Spleen (tissue), 7 donors: ENCODE results near the gene ATXN7L2.

Experiments
- CTCF ChIP-seq, 11 experiments: fragments of 200-600 bp in 7 of 11; fragments of 450-650 bp in 4 of 11; sonication (generic) in 4 of 11; IDR thresholded peaks in 8 of 11; conservative IDR thresholded peaks in 3 of 11; 1 replicate in 7 of 11; 2 replicates in 4 of 11; pipeline versions ENCODE4 v1.4.0 to v1.8.0; 2016 to 2021; ENCODE audit warnings: antibody characterized with exemption in 11 of 11, inconsistent platforms in 4 of 11, mild to moderate bottlenecking in 1 of 11
- POLR2A ChIP-seq, 3 donors: fragments of 450-650 bp; IDR thresholded peaks; one replicate each; pipeline ENCODE4 v1.5.1; 2017; ENCODE audit warnings: antibody characterized with exemption in 3 of 3, mild to moderate bottlenecking in 1 of 3
- POLR2AphosphoS5 ChIP-seq, 3 donors: sonication (generic); formaldehyde crosslinking; IDR thresholded peaks; one replicate each; pipeline ENCODE4 v1.5.1; 2017; ENCODE audit warnings: antibody characterized with exemption in 3 of 3
- donor health status: DM: no; HTN: no; CAD: no; lungs with moderate emphysema.
- donor health status: DM: no; HTN: no; CAD: no.
- donor health status: DM: no; HTN: no; CAD: no.

- TF ChIP-seq CTCF (IDR thresholded peaks at IDR 0.05 in 8 of 11, conservative IDR thresholded peaks at IDR 0.05 in 3 of 11) (no peak), POLR2AphosphoS5 (IDR thresholded peaks at IDR 0.05) (no peak), POLR2A (IDR thresholded peaks at IDR 0.05) (no peak)
Observed at GRCh38 chr1:109535481-109535880, 51.8 kb downstream of the ATXN7L2 start.
